Mucosa of descending colon (tissue), 3 donors: ENCODE data around the gene CAND1. TPM values are rescaled to one million over a fixed set of nuclear protein-coding genes. Genes with fewer than 3 reads are reported as not detected.

Experiments
- ATAC-seq: fragments of 200-7000 bp; cut with Tn5 transposase; one replicate; pipeline ENCODE4 v1.9.1; 2020; ENCODE audit warnings: mild to moderate bottlenecking, moderate library complexity
- DNase-seq, 3 donors: peaks; one replicate each; pipeline ENCODE4 v3.0.0-alpha.2; 2020
- H3K36me3 ChIP-seq: fragments of 200-600 bp; one replicate; pipeline ENCODE4 v1.8.0; 2021; ENCODE audit warnings: low read depth, mild to moderate bottlenecking
- H3K4me1 ChIP-seq: fragments of 200-600 bp; one replicate; pipeline ENCODE4 v1.8.0; 2021; ENCODE audit warnings: low read depth, mild to moderate bottlenecking
- H3K4me3 ChIP-seq: fragments of 200-600 bp; one replicate; pipeline ENCODE4 v1.8.0; 2021; ENCODE audit warnings: mild to moderate bottlenecking
- H3K9me3 ChIP-seq: fragments of 200-600 bp; one replicate; pipeline ENCODE4 v1.8.0; 2021; ENCODE audit warnings: mild to moderate bottlenecking
- CTCF ChIP-seq: fragments of 200-600 bp; IDR thresholded peaks from one replicate; pipeline ENCODE4 v1.8.0; 2022; ENCODE audit warnings: antibody characterized with exemption, mild to moderate bottlenecking
- intact Hi-C, 2 donors: fragments of 100-400 bp; cut with DNase I in 1 of 2; cut with micrococcal nuclease in 1 of 2; formaldehyde crosslinking; loops; one replicate each; pipeline versions ENCODE4 v1.11.0 to v1.11.1; 2022; cut with DNase I, micrococcal nuclease
- total RNA-seq, 3 donors: library from RNA; stranded (reverse); fragmentation: NEBNext Ultra II Directional in 2 of 3; extraction: Animal tissue kit (Norgen Biotek cat#: 25700) in 2 of 3; gene quantifications; one replicate each; pipeline versions ENCODE4 v1.2.1 to v1.2.4, GENCODE V29; 2021 to 2023
- donor health status: DM: no; HTN: no; CAD: no; lungs with moderate emphysema.
- donor health status: DM: no; HTN: no; CAD: no.
- donor health status: DM: no; HTN: yes; CAD: no.

Gene CAND1
- total RNA-seq, 3 donors from 2014 or later: 95.1 to 114 (median 101) TPM

GRCh38 chr12:67280572-67280971 lies 11.4 kb downstream of the CAND1 start:
- TF ChIP-seq CTCF: no peak
- Histone ChIP-seq H3K4me1 (no peaks in the 10 kb centered on the region), H3K9me3 (no peaks in the 10 kb centered on the region), H3K4me3 (no peak overlapping the region), H3K36me3 (no peaks in the 10 kb centered on the region)
- DNase-seq: no peak
- intact Hi-C loops: loop anchor here in 1 of 2 donors (10.0 kb wide), 1 partner anchor 226 kb away; no protein-coding TSS in a partner anchor
- no peak for ATAC-seq

DNA sequence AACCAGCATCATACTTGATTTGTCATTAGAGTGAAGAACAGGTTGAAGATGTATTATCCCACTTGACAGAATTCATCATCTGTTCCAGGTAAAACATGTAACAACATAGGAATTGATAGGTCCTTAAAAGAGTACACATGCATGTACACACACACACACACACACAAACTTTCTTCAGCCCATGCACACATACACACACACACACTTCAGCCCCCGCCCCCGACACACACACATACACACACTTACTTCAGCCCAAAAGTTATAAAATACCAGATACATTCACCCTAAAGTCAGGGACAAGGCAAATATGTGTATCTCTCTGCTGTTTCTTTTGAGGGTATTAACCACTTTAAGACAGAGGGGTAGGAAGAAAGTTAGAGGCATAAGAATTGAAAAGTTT lies 15.4 kb downstream of the CAND1 start:
- Histone ChIP-seq H3K4me1 (no peaks in the 10 kb centered on the region), H3K36me3 (no peaks in the 10 kb centered on the region), H3K9me3 (no peaks in the 10 kb centered on the region), H3K4me3 (no peak overlapping the region)
- no peak for ATAC-seq
- TF ChIP-seq CTCF: no peak
- no peak for DNase-seq
- intact Hi-C loops: loop anchor here in 1 of 2 donors (10.0 kb wide), 1 partner anchor 230 kb away; no protein-coding TSS in a partner anchor

DNA sequence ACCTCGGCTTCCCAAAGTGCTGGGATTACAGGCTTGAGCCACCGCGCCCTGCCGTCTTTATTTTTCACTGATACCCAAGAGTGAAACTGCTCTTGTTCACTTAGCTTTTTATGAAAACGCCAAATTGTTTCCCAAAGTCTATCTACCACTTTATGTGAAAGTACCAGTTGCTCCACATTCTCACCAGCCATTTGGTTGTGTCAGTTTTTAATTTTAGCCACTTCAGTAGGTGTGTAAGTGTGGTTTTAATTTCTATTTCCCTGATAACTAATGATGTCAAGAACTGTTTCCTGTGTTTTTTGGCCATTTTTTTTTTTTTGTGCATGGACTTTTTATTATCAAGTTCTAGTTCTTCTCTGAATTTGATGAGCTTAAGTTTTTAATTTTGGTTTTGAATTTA lies 17.1 kb downstream of the CAND1 start:
- intact Hi-C loops: loop anchor here in 1 of 2 donors (10.0 kb wide), 1 partner anchor 231 kb away; no protein-coding TSS in a partner anchor

DNA sequence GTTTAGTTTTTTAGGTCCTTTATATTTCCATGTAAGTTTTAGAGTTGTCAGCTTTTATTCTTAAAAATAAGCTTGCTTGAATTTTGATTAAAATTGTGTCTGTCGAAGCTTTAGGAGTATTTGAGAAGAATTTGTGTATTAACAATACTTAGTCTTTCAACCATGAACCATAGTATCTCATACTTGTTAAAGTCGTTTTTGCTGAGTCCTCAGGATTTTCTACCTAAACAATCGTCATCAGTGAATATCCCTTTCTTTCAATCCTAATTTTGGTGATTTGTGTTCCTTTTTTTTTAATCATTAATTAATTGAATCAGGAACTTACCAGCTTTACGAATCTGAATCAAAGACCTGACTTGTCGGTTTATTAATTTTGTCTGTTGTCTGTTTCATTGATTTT lies 18.2 kb downstream of the CAND1 start:
- no peak for ATAC-seq
- H3K9me3 ChIP-seq: no peaks in the 10 kb centered on the region
- no peaks in the 10 kb centered on the region for H3K4me1 ChIP-seq
- no peak for TF ChIP-seq CTCF
- intact Hi-C loops: loop anchor here in 1 of 2 donors (10.0 kb wide), 1 partner anchor 233 kb away; no protein-coding TSS in a partner anchor
- H3K36me3 ChIP-seq: no peaks in the 10 kb centered on the region
- no peak overlapping the region for H3K4me3 ChIP-seq
- no peak for DNase-seq

More for the DNA sequence above, 17.1 kb downstream of the CAND1 start:
- Histone ChIP-seq H3K36me3 (no peaks in the 10 kb centered on the region), H3K4me3 (no peak overlapping the region), H3K9me3 (no peaks in the 10 kb centered on the region), H3K4me1 (no peaks in the 10 kb centered on the region)
- DNase-seq: no peak
- TF ChIP-seq CTCF: no peak
- no peak for ATAC-seq

GRCh38 chr12:67288561-67288960 lies 19.4 kb downstream of the CAND1 start:
- no peak for DNase-seq
- Histone ChIP-seq H3K4me1 (no peaks in the 10 kb centered on the region), H3K4me3 (no peak overlapping the region), H3K9me3 (no peaks in the 10 kb centered on the region), H3K36me3 (no peaks in the 10 kb centered on the region)
- intact Hi-C loops: loop anchor here in 1 of 2 donors (10.0 kb wide), 1 partner anchor 234 kb away; no protein-coding TSS in a partner anchor
- TF ChIP-seq CTCF: no peak
- no peak for ATAC-seq

DNA sequence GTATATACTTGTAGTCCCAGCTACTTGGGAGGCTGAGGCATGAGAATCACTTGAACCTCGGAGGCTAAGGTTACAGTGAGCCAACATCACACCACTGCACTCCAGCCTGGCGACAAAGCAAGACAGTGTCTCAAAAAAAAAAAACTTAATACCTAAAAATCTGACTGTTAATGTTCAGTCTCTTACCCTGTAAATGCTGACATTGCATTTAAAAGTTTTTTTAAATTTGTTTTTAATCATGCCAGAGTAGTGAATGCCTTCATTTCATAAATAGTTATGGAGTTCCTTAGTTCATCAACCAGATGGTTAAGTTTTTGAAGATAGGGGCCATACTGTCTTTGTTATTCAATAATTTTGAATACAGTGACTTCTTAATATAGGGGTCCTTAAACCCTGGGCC lies 21.2 kb downstream of the CAND1 start:
- DNase-seq (no peak), ATAC-seq (no peak)
- H3K9me3 ChIP-seq: no peaks in the 10 kb centered on the region
- no peak for TF ChIP-seq CTCF
- no peak overlapping the region for H3K4me3 ChIP-seq
- intact Hi-C loops: no loop called here
- no peaks in the 10 kb centered on the region for H3K4me1 ChIP-seq
- no peaks in the 10 kb centered on the region for H3K36me3 ChIP-seq
